Karpas-422 (cell line): ENCODE measurements around the gene TTC9. TPM values are rescaled to one million over a fixed set of nuclear protein-coding genes. Genes with fewer than 3 reads are reported as not detected.

ENCODE experiments used
- DNase-seq: peaks from one replicate; pipeline ENCODE4 v3.0.0-alpha.2; 2015
- H2AFZ ChIP-seq: fragments of 200-600 bp; sonication (generic); 2 replicates; pipeline ENCODE4 v1.6.1; 2014; ENCODE audit warnings: antibody characterized with exemption, low read length, mixed read lengths
- H3K27ac ChIP-seq: fragments of 200-600 bp; sonication (generic); 2 replicates; pipeline ENCODE4 v1.5.1; 2014; ENCODE audit warnings: mild to moderate bottlenecking, low read length, moderate library complexity
- H3K27me3 ChIP-seq: fragments of 200-600 bp; sonication (generic); 2 replicates; pipeline ENCODE4 v1.6.1; 2014; ENCODE audit warnings: low read length, mixed read lengths
- H3K36me3 ChIP-seq: fragments of 200-600 bp; sonication (generic); 2 replicates; pipeline ENCODE4 v1.6.1; 2014; ENCODE audit warnings: low read length, mixed read lengths; ENCODE audit not compliant: insufficient read depth
- H3K4me1 ChIP-seq: fragments of 200-600 bp; sonication (generic); 2 replicates; pipeline ENCODE4 v1.6.1; 2014; ENCODE audit warnings: mild to moderate bottlenecking, low read length, mixed read lengths
- H3K4me2 ChIP-seq: fragments of 200-600 bp; sonication (generic); 2 replicates; pipeline ENCODE4 v1.6.1; 2014; ENCODE audit warnings: low read length, low read depth, mild to moderate bottlenecking; ENCODE audit not compliant: poor library complexity, severe bottlenecking
- H3K4me3 ChIP-seq: fragments of 200-600 bp; sonication (generic); 2 replicates; pipeline ENCODE4 v1.5.1; 2014; ENCODE audit warnings: mild to moderate bottlenecking, antibody characterized with exemption, low read length, mixed read lengths
- H3K79me2 ChIP-seq: fragments of 200-600 bp; sonication (generic); 2 replicates; pipeline ENCODE4 v1.6.1; 2014; ENCODE audit warnings: mild to moderate bottlenecking, low read length, mixed read lengths
- H3K9ac ChIP-seq: fragments of 200-600 bp; sonication (generic); 2 replicates; pipeline ENCODE4 v1.6.0; 2014; ENCODE audit warnings: low read length
- H3K9me2 ChIP-seq: fragments of 200-600 bp; sonication (generic), shearing (Covaris generic); replicated peaks from 2 replicates; pipeline ENCODE4 v1.6.0; 2014; ENCODE audit warnings: mild to moderate bottlenecking, low read length, moderate library complexity; ENCODE audit not compliant: insufficient read depth
- H3K9me3 ChIP-seq: fragments of 300-700, 200-600 bp; sonication (generic); 2 replicates; pipeline ENCODE4 v1.6.1; 2014; ENCODE audit warnings: low read length, mixed read lengths
- H4K20me1 ChIP-seq: fragments of 200-600 bp; sonication (generic); 2 replicates; pipeline ENCODE4 v1.6.1; 2014; ENCODE audit warnings: mild to moderate bottlenecking, antibody characterized with exemption, low read length, low read depth; ENCODE audit not compliant: insufficient read depth
- total RNA-seq: library from RNA; depleted of rRNA; stranded (reverse); fragments of >200 nt; shearing (Covaris generic); gene quantifications from 2 replicates; pipeline ENCODE4 v1.2.3, GENCODE V29; 2014; ENCODE audit warnings: low replicate concordance

The TTC9 gene
- total RNA-seq, 1 experiment from 2014 or later = 6.1 TPM

DNA sequence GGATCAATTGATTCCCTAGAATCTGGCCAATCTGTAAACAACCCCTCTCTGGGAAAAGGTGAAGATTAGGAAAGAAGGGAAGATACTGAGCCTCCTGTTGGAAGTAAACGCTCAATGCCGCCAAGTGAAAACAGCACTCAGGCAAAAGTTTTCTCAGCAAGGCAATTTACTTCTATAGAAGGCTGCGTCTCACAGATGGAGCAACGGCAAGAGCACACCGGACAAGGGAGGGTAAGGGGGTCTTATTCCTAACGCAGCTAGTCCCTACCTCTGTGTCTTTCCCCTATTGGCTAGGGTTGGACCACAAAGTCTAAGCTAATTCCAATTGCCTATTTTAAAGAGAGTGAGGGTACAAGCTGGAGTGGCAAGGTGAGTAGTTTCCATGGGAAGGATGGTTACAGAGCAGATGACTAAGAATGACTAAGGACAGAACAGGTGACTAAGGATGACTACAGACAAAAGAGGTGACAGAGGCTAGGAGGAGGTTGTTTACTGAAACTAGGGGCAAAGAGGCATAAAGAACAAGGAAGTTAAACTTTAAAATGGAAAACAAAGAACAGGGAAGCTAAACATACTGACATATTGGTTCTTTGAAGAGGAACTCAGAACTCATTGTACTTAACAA lies 5.6 kb upstream of the TTC9 start:
- no peak for DNase-seq

DNA sequence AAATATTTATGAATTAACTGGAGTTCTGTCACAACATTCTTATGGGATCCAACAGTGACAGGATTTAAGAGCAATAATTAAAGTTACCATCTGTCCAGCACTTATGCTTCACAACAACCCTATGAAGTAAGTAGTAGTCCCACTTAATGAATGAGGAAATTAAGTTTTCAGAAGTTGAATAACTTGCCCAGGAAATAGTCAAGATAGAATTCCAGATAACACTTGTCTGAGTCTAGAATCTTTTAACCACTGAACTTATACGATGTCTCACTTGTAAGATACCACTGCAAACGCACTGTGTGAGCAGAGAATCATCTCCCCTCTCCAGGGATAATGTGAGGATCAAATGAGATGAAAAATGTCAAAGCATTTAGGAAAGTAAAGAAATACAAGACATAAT lies 3.3 kb upstream of the TTC9 start:
- no peaks in the 10 kb centered on the region for H3K9me3 ChIP-seq
- H3K27me3 ChIP-seq = peaks cover 2% of the 10 kb centered on the region; the same call in 1 of the 2 replicates
- no peak for DNase-seq
- H3K79me2 ChIP-seq = no peaks in the 10 kb centered on the region
- H3K4me3 ChIP-seq = no peak overlapping the region
- no peak overlapping the region for H2AFZ ChIP-seq
- H3K36me3 ChIP-seq = no peaks in the 10 kb centered on the region
- no peak overlapping the region for H3K27ac ChIP-seq
- H3K9me2 ChIP-seq = no peaks in the 10 kb centered on the region
- peaks cover 22% of the 10 kb centered on the region for H3K4me1 ChIP-seq
- no peak overlapping the region for H3K9ac ChIP-seq
- H3K4me2 ChIP-seq = no peak overlapping the region
- H4K20me1 ChIP-seq = no peaks in the 10 kb centered on the region

More for the DNA sequence above, 5.6 kb upstream of the TTC9 start:
- Histone ChIP-seq H3K27ac (no peak overlapping the region), H3K27me3 (0 out of 2 replicates have a peak, but pooled peaks cover 2% of the 10 kb centered on the region), H3K4me1 (peaks cover 6% of the 10 kb centered on the region), H3K9me3 (no peaks in the 10 kb centered on the region), H3K9ac (no peak overlapping the region), H3K9me2 (no peaks in the 10 kb centered on the region), H4K20me1 (no peaks in the 10 kb centered on the region), H3K79me2 (no peaks in the 10 kb centered on the region), H3K4me3 (no peak overlapping the region), H2AFZ (no peak overlapping the region), H3K4me2 (no peak overlapping the region), H3K36me3 (no peaks in the 10 kb centered on the region)

DNA sequence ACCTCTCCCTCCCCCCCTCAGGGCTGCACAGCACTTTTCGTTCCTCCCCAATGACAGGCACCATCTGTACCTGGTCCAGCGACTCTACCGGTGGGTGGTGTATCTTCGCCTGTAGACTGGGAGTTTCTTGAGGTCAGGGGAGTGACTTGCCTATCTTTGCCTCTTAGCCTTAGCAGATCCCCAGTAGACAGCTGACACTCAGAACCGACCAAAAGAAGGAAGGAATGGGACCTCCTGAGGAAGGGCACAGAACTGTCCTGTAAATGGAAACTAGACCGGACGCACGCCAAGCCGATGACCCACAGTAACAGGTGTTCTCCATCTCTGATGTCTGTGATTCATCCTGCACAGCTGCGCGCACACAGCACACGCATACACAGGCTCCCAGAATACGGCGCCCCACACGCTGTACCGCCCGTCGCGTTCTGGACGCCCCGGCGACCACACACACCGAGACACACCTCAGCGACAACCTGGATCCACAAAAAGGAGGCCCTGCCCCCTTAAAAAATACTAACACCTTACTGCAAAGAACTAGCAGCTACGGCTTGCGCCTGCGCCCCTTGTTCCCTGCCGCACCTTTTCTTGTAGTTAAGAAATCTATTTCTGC lies 673 bp upstream of the TTC9 start:
- Histone ChIP-seq H3K4me3 (peak overlapping the region; percentile 74), H3K9me3 (no peaks in the 10 kb centered on the region), H3K4me1 (peaks cover 27% of the 10 kb centered on the region), H3K9me2 (no peaks in the 10 kb centered on the region), H4K20me1 (no peaks in the 10 kb centered on the region), H2AFZ (peak overlapping the region; percentile 95), H3K9ac (peak overlapping the region; percentile 76), H3K79me2 (no peaks in the 10 kb centered on the region), H3K27ac (no peak overlapping the region), H3K27me3 (peaks cover 2% of the 10 kb centered on the region; the same call in 1 of the 2 replicates), H3K36me3 (no peaks in the 10 kb centered on the region), H3K4me2 (peak overlapping the region; percentile 85)
- peak; percentile 61 for DNase-seq

DNA sequence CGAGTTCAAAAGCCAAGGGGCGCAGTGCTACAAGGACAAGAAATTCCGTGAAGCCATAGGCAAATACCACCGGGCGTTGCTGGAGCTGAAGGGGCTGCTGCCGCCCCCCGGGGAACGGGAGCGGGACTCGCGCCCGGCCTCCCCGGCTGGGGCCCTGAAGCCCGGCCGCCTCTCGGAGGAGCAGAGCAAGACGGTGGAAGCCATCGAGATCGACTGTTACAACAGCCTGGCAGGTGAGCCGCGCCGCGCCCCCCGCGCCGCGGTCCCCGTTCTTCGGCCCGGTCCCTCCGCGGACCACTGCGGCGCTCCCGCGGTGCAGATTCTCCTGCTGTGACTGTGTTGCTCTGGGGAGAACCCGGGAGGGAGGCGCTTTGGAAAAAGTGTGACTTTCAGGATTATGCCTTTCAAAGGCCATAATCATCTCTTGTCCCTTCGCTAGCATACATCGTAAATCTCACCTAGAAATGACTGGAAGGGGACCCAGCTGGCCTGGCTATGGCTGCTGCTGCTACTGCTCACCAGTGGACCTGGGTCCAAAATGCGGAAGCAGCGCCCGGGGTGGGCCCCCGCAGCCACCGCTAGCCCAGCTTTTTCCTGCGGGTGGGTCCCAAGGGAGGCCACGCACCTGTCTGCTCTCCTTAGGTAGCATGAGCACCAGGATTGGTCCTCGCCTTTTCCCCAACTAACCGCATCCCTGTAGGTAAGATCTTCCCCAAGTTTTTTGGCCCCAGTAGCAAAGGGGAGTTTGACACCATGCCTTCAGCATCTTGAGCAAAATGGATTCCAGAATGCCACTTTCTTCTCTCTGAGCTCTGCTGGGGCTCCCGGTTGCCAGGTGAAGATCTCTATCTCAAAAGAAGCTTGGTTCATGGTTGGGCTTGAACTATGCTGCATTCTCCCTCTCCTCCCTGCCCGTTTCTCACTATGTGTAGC lies 853 bp downstream of the TTC9 start:
- H4K20me1 ChIP-seq = no peaks in the 10 kb centered on the region
- peaks cover 2% of the 10 kb centered on the region; the same call in 1 of the 2 replicates for H3K27me3 ChIP-seq
- peaks cover 27% of the 10 kb centered on the region for H3K4me1 ChIP-seq
- H3K9ac ChIP-seq = peak overlapping the region; percentile 76
- H3K9me3 ChIP-seq = no peaks in the 10 kb centered on the region
- H2AFZ ChIP-seq = peak overlapping the region; percentile 93
- peak overlapping the region; percentile 74 for H3K4me3 ChIP-seq
- H3K9me2 ChIP-seq = no peaks in the 10 kb centered on the region
- no peaks in the 10 kb centered on the region for H3K36me3 ChIP-seq
- H3K27ac ChIP-seq = no peak overlapping the region
- DNase-seq = peak; percentile 73
- H3K4me2 ChIP-seq = peak overlapping the region; percentile 85
- H3K79me2 ChIP-seq = no peaks in the 10 kb centered on the region

DNA sequence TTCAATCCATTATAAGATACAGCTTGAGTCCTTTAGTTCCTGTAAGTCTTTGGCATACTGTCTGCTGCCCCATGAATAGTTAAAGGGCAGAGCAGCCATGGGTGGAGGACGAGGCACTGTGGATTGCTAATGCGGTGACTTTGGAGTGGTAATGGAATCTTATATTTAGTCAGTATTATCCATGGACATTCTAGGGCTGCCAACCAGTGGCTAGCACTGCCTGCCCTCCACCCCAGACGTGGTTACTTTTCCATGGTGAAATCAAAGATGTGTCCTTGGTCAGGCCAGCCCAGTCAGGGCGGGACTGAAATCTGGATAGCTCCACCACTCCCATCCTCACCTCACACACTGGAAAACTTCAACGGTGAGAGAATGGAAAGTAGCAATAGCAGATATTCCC lies 2.3 kb downstream of the TTC9 start:
- peaks cover 27% of the 10 kb centered on the region for H3K4me1 ChIP-seq
- H3K4me3 ChIP-seq = no peak overlapping the region; the same call in 1 of the 2 replicates
- no peaks in the 10 kb centered on the region for H3K9me2 ChIP-seq
- DNase-seq = no peak
- no peaks in the 10 kb centered on the region for H3K9me3 ChIP-seq
- peaks cover 2% of the 10 kb centered on the region; the same call in 1 of the 2 replicates for H3K27me3 ChIP-seq
- H3K9ac ChIP-seq = no peak overlapping the region
- H3K36me3 ChIP-seq = no peaks in the 10 kb centered on the region
- no peak overlapping the region for H2AFZ ChIP-seq
- H3K27ac ChIP-seq = no peak overlapping the region
- H4K20me1 ChIP-seq = no peaks in the 10 kb centered on the region
- H3K79me2 ChIP-seq = no peaks in the 10 kb centered on the region
- H3K4me2 ChIP-seq = peak overlapping the region; percentile 85

DNA sequence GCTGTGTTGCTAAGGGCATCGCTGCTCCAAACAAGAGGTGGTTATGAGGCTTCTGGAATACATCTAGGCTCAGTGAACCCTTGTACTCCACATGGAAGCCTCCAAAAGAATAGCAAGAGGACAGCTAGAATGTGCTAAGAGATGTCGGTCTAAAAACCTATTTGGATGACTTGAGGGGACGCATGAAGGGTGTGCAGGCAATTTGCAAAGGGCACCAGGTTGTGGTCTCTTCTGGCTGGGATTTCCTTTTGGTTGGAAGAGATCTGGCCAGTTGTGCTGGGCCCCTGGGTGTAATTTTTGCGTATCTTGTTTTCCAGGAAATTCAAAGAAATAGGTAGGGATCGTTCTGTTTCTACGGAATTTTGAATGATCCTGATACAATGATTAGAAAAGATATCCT lies 4.2 kb downstream of the TTC9 start:
- no peak overlapping the region for H3K4me2 ChIP-seq
- no peak overlapping the region for H3K9ac ChIP-seq
- no peaks in the 10 kb centered on the region for H4K20me1 ChIP-seq
- no peaks in the 10 kb centered on the region; the same call in 1 of the 2 replicates for H3K27me3 ChIP-seq
- no peak overlapping the region for H3K4me3 ChIP-seq
- H3K27ac ChIP-seq = no peak overlapping the region
- no peak for DNase-seq
- no peaks in the 10 kb centered on the region for H3K36me3 ChIP-seq
- no peaks in the 10 kb centered on the region for H3K79me2 ChIP-seq
- H3K4me1 ChIP-seq = peaks cover 23% of the 10 kb centered on the region
- H3K9me2 ChIP-seq = no peaks in the 10 kb centered on the region
- H2AFZ ChIP-seq = no peak overlapping the region
- H3K9me3 ChIP-seq = no peaks in the 10 kb centered on the region

DNA sequence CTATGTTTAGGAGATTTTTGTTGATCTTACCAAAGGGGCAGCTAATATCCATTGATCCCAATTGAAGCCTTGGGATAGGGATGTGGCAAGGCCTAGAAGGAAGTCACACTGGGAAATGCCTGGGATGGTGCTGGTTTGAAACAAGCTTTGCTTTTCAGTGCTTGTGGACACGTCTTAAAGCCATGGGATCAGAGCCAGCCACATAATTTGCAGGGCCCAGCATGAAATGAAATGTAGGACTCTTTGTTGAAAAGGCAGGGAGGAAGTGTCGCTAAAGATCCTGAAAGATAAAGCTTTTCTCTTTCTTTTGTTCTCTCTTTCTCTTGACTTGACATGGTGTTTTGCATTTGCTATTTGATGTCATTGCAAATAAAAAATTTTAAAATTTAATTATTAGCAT lies 5.0 kb downstream of the TTC9 start:
- no peaks in the 10 kb centered on the region for H3K9me2 ChIP-seq
- no peak overlapping the region for H3K4me2 ChIP-seq
- H2AFZ ChIP-seq = no peak overlapping the region
- H3K27ac ChIP-seq = no peak overlapping the region
- H3K4me3 ChIP-seq = no peak overlapping the region
- H3K27me3 ChIP-seq = no peaks in the 10 kb centered on the region; the same call in 1 of the 2 replicates
- no peak for DNase-seq
- no peak overlapping the region for H3K9ac ChIP-seq
- H3K79me2 ChIP-seq = no peaks in the 10 kb centered on the region
- peaks cover 18% of the 10 kb centered on the region for H3K4me1 ChIP-seq
- no peaks in the 10 kb centered on the region for H3K9me3 ChIP-seq
- H4K20me1 ChIP-seq = no peaks in the 10 kb centered on the region
- H3K36me3 ChIP-seq = no peaks in the 10 kb centered on the region

DNA sequence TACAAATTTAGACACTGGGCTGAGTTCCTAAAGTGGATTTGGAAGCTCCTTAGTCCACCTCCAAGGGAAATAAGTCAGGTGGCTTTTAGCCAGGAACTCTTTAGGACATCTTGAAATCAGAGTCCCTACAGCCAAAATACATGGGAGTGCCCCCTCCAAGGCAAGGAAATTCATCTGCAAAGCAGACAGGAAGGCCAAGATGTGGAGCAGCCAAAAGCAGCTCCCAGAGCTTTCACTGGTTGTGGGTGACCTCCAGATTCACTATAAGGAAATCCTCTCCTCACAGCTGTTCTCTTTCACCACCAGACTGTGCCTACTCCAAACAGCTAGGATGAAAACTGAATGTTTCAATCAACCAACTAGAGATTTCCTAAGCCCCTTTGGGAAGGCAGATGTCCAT lies 6.6 kb downstream of the TTC9 start:
- H4K20me1 ChIP-seq = no peaks in the 10 kb centered on the region
- H3K27me3 ChIP-seq = no peaks in the 10 kb centered on the region
- H3K4me2 ChIP-seq = no peak overlapping the region
- H3K79me2 ChIP-seq = no peaks in the 10 kb centered on the region
- H3K9me2 ChIP-seq = no peaks in the 10 kb centered on the region
- H3K36me3 ChIP-seq = no peaks in the 10 kb centered on the region
- no peaks in the 10 kb centered on the region for H3K9me3 ChIP-seq
- H3K4me1 ChIP-seq = peaks cover 6% of the 10 kb centered on the region
- no peak overlapping the region for H2AFZ ChIP-seq
- H3K9ac ChIP-seq = no peak overlapping the region
- no peak overlapping the region for H3K27ac ChIP-seq
- DNase-seq = no peak
- H3K4me3 ChIP-seq = no peak overlapping the region
